Endothelial cell of umbilical vein (primary cell): ENCODE results near the gene MAPRE2. TPM values are rescaled to one million over a fixed set of nuclear protein-coding genes. Genes with fewer than 3 reads are reported as not detected.

Source experiments
- BruUV-seq: library from RNA; stranded (reverse); fragments of 400-500 nt; replicated peaks from 2 replicates; lab custom pipeline; 2021; lab: Mats Ljungman, UMichigan
- CTCF ChIA-PET: fragments of 300-600, 350-600 bp; sonication (Branson Sonifier 250); formaldehyde crosslinking; loops from one replicate; lab custom pipeline; 2021; ENCODE audit warnings: antibody characterized with exemption, inconsistent platforms; lab: Charles Lee
- POLR2A ChIA-PET: fragments of 300-600, 350-600 bp; sonication (Branson Sonifier 250); formaldehyde crosslinking; loops from one replicate; lab custom pipeline; 2021; ENCODE audit warnings: antibody characterized with exemption, inconsistent platforms; lab: Charles Lee
- DNase-seq: peaks from one replicate; pipeline ENCODE4 v3.0.0-alpha.2; 2011; ENCODE audit warnings: low read depth, low spot score
- FAIRE-seq: peaks from 2 replicates; lab custom pipeline; 2011; peaks lifted over from hg19 to GRCh38; lab: Jason Lieb, UNC
- H2AFZ ChIP-seq: 2 replicates; pipeline ENCODE4 v1.6.0; 2012; ENCODE audit warnings: low read depth, low read length, control low read depth, inconsistent platforms
- H3K27ac ChIP-seq: 2 replicates; pipeline ENCODE4 v1.5.1; 2011; ENCODE audit warnings: low read depth, mild to moderate bottlenecking, control low read depth, low read length, moderate library complexity; ENCODE audit not compliant: insufficient read depth
- H3K27me3 ChIP-seq, 2 experiments: 2 replicates each; pipeline versions ENCODE4 v1.6.0 to v1.6.1; 2011; ENCODE audit warnings: low read length in 2 of 2, mixed read lengths in 1 of 2; ENCODE audit not compliant: control insufficient read depth in 2 of 2, insufficient read depth in 2 of 2
- H3K36me3 ChIP-seq, 2 experiments: 2 replicates in 1 of 2; 3 replicates in 1 of 2; pipeline ENCODE4 v1.5.1; 2011; ENCODE audit warnings: low read length in 2 of 2, mild to moderate bottlenecking in 1 of 2, moderate library complexity in 1 of 2; ENCODE audit not compliant: control insufficient read depth in 2 of 2, insufficient read depth in 2 of 2; ENCODE audit errors: extremely low read depth in 1 of 2
- H3K4me1 ChIP-seq: 3 replicates; pipeline ENCODE4 v1.5.1; 2011; ENCODE audit warnings: mild to moderate bottlenecking, low read length; ENCODE audit not compliant: control insufficient read depth, insufficient read depth; ENCODE audit errors: extremely low read depth
- H3K4me2 ChIP-seq: 2 replicates; pipeline ENCODE4 v1.6.1; 2011; ENCODE audit warnings: low read length, control low read depth, mixed read lengths; ENCODE audit not compliant: insufficient read depth
- H3K4me3 ChIP-seq, 3 experiments: fragments of 200-600 bp in 1 of 3; sonication (generic), shearing (Covaris generic) in 1 of 3; replicated peaks in 1 of 3; 2 replicates each; pipeline ENCODE4 v1.5.1; 2011 to 2016; ENCODE audit warnings: control low read depth in 3 of 3, low read length in 3 of 3, mild to moderate bottlenecking in 2 of 3, inconsistent platforms in 1 of 3, low read depth in 1 of 3, moderate library complexity in 1 of 3; ENCODE audit not compliant: insufficient read depth in 1 of 3
- H3K79me2 ChIP-seq: 2 replicates; pipeline ENCODE4 v1.6.0; 2012; ENCODE audit warnings: low read length, inconsistent platforms; ENCODE audit not compliant: control insufficient read depth, insufficient read depth
- H3K9ac ChIP-seq: replicated peaks from 2 replicates; pipeline ENCODE3; 2011; ENCODE audit warnings: low read length, control low read depth; ENCODE audit not compliant: insufficient read depth; ENCODE audit errors: extremely low read depth
- H3K9me1 ChIP-seq: replicated peaks from 3 replicates; pipeline ENCODE4 v1.6.0; 2011; ENCODE audit warnings: mild to moderate bottlenecking, low read length; ENCODE audit not compliant: control insufficient read depth, insufficient read depth; ENCODE audit errors: extremely low read depth
- H3K9me3 ChIP-seq: replicated peaks from 2 replicates; pipeline ENCODE4 v1.5.1; 2012; ENCODE audit warnings: low read length, inconsistent platforms; ENCODE audit not compliant: control insufficient read depth, insufficient read depth
- H4K20me1 ChIP-seq: replicated peaks from 2 replicates; pipeline ENCODE3; 2011; ENCODE audit warnings: mild to moderate bottlenecking, low read length; ENCODE audit not compliant: control insufficient read depth, insufficient read depth; ENCODE audit errors: extremely low read depth
- EZH2 ChIP-seq: IDR thresholded peaks from 2 replicates; pipeline ENCODE4 v1.6.1; 2012; ENCODE audit warnings: borderline replicate concordance, low read depth, mild to moderate bottlenecking, moderate library complexity, low read length, inconsistent platforms; ENCODE audit not compliant: severe bottlenecking
- FOS ChIP-seq: IDR thresholded peaks from 2 replicates; pipeline ENCODE4 v1.6.1; 2011; ENCODE audit warnings: mild to moderate bottlenecking, low read length, moderate library complexity, borderline replicate concordance; ENCODE audit not compliant: insufficient read depth
- GATA2 ChIP-seq: IDR thresholded peaks from 2 replicates; pipeline ENCODE4 v1.7.0; 2011; ENCODE audit warnings: low read depth, mild to moderate bottlenecking, moderate library complexity, mixed read lengths, low read length; ENCODE audit not compliant: insufficient read length, insufficient read depth
- JUN ChIP-seq: IDR thresholded peaks from 2 replicates; pipeline ENCODE4 v1.6.1; 2011; ENCODE audit warnings: borderline replicate concordance, low read depth; ENCODE audit not compliant: insufficient read length, insufficient read depth
- MYC ChIP-seq: IDR thresholded peaks from one replicate; pipeline ENCODE4 v1.6.1; 2011; ENCODE audit warnings: mild to moderate bottlenecking, low read depth, low read length
- POLR2A ChIP-seq: IDR thresholded peaks from 2 replicates; pipeline ENCODE4 v1.6.1; 2012; ENCODE audit warnings: low read depth, mild to moderate bottlenecking, control low read depth, low read length
- POLR2AphosphoS5 ChIP-seq: IDR thresholded peaks from 2 replicates; pipeline ENCODE4 v1.6.1; 2012; ENCODE audit warnings: low read depth, mild to moderate bottlenecking, control low read depth, low read length, moderate library complexity; ENCODE audit not compliant: insufficient read depth
- dilution Hi-C: fragments of 300-500 bp; cut with MboI; formaldehyde crosslinking; loops from one replicate; pipeline ENCODE4 v1.15.0; 2019; ENCODE audit warnings: low sequenced_read_pairs; ENCODE audit not compliant: extremely low pct_ligation_motif_present
- intact Hi-C: fragments of 100-400 bp; cut with micrococcal nuclease; formaldehyde crosslinking; loops from one replicate; pipeline ENCODE4 v1.10.0; 2022
- polyA plus RNA-seq, 4 experiments: library from polyadenylated mRNA; depleted of rRNA in 3 of 4; stranded (reverse) in 3 of 4; unstranded in 1 of 4; fragments of >200 nt; gene quantifications; 2 replicates each; pipeline versions ENCODE4 v1.2.1 to v1.2.3, GENCODE V29; 2011 to 2012; ENCODE audit warnings: missing spikeins in 1 of 4
- total RNA-seq: library from RNA; stranded (reverse); gene quantifications from 2 replicates; pipeline ENCODE4 v1.2.3, GENCODE V29; 2021
- TF ChIP-seq, protein P1 (sequence below): IDR thresholded peaks from 2 replicates; pipeline ENCODE4 v1.6.1; 2011; ENCODE audit not compliant: insufficient read depth, insufficient read length
- TF ChIP-seq, protein P2 (sequence below), 2 donors: IDR thresholded peaks; 1 replicate in 1 of 2; 2 replicates in 1 of 2; pipeline ENCODE4 v1.5.1; 2011; ENCODE audit warnings: low read length in 2 of 2, mild to moderate bottlenecking in 2 of 2, moderate library complexity in 2 of 2, control low read depth in 1 of 2, inconsistent platforms in 1 of 2, low read depth in 1 of 2; ENCODE audit not compliant: insufficient read depth in 1 of 2; ENCODE audit errors: extremely low read depth in 1 of 2

Gene MAPRE2
- total and polyA plus RNA-seq, 2 donors (not counting 3 experiments of a cell fraction or from before 2014, with no cell fraction given) = 117 to 148 TPM

DNA sequence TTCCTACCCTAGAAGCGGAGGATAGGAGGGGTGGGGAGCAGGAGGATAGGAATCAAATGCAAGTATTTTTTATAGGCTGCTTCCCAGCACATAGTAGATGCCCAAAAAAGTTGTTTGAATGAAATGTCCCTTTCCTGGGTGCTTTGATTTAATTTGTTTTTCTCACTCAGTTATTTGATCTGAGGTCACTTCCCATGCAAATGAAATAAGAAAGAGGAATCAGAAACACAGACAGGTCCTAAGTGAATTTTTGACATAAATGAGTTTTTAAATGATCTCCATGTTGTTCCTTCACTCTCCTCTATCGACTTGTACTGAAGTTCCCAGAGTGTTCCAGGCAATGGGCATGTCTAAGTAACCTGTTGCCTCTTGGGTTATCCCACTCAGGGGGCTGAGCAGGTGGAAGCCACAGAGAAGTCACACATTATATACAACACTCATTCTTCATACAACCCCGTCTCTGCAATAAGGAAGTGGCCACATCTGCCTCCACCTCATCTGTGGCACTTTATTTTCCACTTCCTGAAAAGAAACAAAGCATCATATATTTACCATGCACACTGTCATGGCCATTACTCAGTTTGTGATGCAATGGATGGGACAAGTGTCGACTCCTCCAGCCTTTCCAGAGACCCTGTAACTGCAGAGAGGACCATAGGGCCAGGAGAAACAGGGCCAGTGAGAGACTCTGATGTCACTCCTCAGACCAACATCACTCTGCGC lies 117.7 kb downstream of the MAPRE2 start:
- no peaks in the 10 kb centered on the region for H3K79me2 ChIP-seq
- FAIRE-seq (no peak), DNase-seq (no peak)
- H3K9me1 ChIP-seq = no peaks in the 10 kb centered on the region
- no peak overlapping the region for H3K4me2 ChIP-seq
- no peak overlapping the region for H3K9ac ChIP-seq
- ChIA-PET CTCF (interaction anchor here (0.7 kb wide), 1 partner anchor 189 kb away, joined by 3 read pairs; no protein-coding TSS in a partner anchor), POLR2A (no interaction called here)
- intact Hi-C loops = no loop called here
- no peaks in the 10 kb centered on the region for H3K36me3 ChIP-seq
- H3K4me1 ChIP-seq = no peaks in the 10 kb centered on the region
- H2AFZ ChIP-seq = no peak overlapping the region
- dilution Hi-C loops = no loop called here
- TF ChIP-seq JUN (no peak), POLR2A (no peak), GATA2 (no peak), MYC (no peak), FOS (no peak), EZH2 (no peak), POLR2AphosphoS5 (no peak)
- TF ChIP-seq, protein P1, sequence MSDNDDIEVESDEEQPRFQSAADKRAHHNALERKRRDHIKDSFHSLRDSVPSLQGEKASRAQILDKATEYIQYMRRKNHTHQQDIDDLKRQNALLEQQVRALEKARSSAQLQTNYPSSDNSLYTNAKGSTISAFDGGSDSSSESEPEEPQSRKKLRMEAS = no peak
- TF ChIP-seq, protein P2, sequence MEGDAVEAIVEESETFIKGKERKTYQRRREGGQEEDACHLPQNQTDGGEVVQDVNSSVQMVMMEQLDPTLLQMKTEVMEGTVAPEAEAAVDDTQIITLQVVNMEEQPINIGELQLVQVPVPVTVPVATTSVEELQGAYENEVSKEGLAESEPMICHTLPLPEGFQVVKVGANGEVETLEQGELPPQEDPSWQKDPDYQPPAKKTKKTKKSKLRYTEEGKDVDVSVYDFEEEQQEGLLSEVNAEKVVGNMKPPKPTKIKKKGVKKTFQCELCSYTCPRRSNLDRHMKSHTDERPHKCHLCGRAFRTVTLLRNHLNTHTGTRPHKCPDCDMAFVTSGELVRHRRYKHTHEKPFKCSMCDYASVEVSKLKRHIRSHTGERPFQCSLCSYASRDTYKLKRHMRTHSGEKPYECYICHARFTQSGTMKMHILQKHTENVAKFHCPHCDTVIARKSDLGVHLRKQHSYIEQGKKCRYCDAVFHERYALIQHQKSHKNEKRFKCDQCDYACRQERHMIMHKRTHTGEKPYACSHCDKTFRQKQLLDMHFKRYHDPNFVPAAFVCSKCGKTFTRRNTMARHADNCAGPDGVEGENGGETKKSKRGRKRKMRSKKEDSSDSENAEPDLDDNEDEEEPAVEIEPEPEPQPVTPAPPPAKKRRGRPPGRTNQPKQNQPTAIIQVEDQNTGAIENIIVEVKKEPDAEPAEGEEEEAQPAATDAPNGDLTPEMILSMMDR (IDR thresholded peaks at IDR 0.05; ENCODE audit: extremely low read depth in 1 of 2, insufficient read depth in 1 of 2, low read depth in 1 of 2, low read length in 2 of 2) = no peak
- no peaks in the 10 kb centered on the region for H3K9me3 ChIP-seq
- no peak overlapping the region for H3K4me3 ChIP-seq
- H4K20me1 ChIP-seq = no peaks in the 10 kb centered on the region
- BruUV-seq = no TSS peak
- no peak overlapping the region for H3K27ac ChIP-seq
- H3K27me3 ChIP-seq = no peaks in the 10 kb centered on the region
